Measurements from ENCODE around the gene BICDL1. TPM values are rescaled to one million over a fixed set of nuclear protein-coding genes. Genes with fewer than 3 reads are reported as not detected.

Gene BICDL1
- total RNA-seq, 1 experiment from 2014 or later, result 0.80 TPM

- DNase-seq (ENCODE audit: low read depth), result no peak
Measured at GRCh38 chr12:120125792-120126634, 137.0 kb downstream of the BICDL1 start.

DNA sequence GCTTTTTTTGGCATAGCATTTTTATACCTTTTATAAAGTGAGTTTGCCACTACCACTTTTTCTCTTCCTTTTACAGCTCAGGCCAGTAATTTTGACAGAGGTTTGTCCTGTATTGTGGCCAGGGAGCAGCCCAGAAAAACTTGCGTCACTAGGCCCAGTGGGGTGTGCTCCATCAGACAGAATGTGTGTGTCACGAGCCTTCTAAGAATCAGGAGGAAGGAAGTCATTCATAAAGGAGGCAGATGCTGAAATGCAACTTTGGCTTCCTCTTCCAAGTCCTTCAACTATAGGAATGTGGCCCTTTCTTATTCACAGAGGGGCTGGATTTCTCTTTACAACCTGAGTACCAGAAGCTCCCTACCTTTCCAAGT is 137.6 kb downstream of the BICDL1 start:
- no peak for DNase-seq (ENCODE audit: low read depth)

DNA sequence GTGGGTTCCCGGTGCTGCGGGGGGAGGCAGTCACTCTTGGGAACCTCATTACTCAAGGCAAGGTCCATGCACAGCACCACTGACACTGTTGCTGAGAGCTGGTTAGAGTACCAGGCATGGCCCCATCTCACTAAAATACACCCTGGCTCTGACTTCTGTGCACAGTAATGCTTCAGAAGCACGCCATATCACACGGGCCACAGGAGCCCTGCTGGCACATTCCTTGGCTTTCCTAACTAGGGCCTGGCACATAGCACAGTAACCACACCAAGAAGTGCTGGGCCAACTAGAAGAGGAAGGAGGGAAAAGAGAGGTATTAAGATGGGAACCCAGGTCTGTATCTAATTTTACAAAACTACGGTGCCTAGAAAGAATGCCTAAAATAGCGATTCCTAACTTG is 141.0 kb downstream of the BICDL1 start:
- DNase-seq (ENCODE audit: low read depth), result no peak

- no peak for DNase-seq (ENCODE audit: low read depth)
Measured at GRCh38 chr12:120131116-120131515, 142.1 kb downstream of the BICDL1 start.

DNA sequence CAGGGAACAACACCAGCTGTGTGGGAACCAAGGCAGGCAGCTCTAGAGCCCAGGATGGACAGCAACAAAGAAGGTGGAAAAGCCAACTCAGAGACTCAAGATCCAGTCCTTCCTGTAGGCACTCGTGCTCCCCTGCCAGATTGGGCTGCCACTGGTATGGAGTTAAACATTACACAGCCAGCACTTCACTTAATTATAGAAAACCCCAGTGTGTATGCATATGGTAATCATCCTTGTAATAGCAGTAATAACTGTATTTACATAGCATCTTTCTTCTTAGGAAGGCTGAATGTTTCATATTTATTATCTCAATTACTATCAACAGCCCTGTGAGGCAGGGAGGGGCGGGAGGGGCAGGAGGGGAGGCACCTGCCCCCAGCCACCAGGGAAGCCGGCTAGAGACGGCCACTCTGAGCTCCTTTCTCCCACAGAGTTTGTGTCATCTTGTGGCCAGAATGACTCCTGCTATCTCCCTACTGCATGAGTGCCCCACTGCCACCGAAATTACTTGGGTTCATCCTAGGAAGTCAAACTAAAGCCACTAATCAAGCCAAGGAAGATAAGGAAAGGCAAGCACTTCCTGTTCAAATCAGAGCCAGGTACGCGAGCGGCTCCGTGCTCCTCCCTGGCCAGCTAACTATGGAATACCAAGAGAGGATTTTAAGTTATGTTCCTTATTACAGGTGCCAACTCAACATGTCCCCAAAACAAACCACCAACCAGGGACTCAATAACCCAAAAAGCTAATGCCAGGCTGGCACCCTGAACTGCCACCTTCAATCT is 143.2 kb downstream of the BICDL1 start:
- DNase-seq (ENCODE audit: low read depth), result no peak

GRCh38 chr12:120132863-120133385 is 143.9 kb downstream of the BICDL1 start:
- DNase-seq (ENCODE audit: low read depth), result no peak

DNA sequence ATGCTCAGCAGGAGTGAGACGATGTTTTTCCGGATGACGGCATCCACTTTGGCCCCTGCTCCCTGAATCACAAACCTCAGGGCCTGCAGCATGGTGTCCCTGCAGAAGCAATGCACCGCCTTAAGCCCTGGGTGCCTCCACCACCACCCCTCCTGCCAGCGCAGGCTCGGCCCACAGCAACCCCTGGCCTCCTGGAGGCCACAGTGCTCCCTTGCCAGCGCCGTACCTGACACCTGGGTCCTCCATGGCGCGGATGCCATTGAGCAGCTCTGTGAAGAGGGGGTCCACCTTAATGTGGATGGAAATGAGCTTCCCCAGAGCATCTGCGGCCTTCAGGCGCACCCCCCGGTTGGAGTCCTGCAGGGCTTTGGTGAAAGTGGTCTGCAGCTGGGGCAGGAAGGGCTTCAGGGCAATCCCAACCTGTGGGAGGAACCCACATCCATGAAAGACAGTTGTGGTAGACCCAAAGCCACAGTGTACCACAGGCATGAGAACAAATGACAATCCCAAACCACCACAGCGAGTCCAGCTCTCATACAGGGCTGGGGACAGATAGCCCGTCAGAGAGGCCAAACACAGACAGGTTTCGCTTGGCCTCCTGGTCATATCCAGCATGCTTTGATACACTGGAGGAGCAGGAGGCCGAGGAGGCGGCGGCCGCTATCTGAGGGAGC is 145.4 kb downstream of the BICDL1 start:
- no peak for DNase-seq (ENCODE audit: low read depth)

DNA sequence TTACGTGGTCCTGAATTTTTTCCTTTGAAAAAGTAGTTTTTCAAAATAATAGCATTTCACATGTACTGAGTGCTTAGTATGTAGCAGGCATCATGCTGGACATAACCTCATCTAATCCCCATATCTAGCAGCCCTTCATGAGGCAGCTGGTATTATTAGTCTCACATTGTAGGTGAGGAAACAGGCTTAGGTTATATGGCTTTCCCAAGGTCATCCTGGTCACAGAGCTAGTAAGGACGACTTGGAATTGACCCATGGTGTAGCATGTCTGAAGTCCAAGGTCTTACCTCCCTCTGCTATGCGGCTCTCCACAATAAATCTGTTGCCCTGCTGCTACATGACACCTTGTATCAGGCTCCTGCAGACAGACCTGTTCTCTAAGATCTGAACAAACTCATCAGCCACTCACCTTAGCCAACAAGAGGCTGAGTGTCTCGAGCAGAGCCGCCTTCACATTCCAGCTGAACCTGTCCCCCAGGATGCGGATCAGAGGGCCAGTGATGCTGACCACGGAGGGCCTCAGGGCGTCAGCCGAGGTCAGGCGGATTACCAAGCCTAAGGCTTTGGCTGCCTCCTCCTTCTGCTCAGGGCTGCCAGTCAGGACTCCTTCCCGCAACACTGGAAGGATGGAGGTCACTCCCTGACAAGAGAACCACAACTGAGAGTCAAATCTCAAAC is 147.2 kb downstream of the BICDL1 start:
- no peak for DNase-seq (ENCODE audit: low read depth)

GRCh38 chr12:120137833-120138232 is 148.8 kb downstream of the BICDL1 start:
- no peak for DNase-seq (ENCODE audit: low read depth)

GRCh38 chr12:120138366-120138765 is 149.3 kb downstream of the BICDL1 start:
- no peak for DNase-seq (ENCODE audit: low read depth)

GRCh38 chr12:120139958-120140357 is 150.9 kb downstream of the BICDL1 start:
- DNase-seq (ENCODE audit: low read depth), result no peak

DNA sequence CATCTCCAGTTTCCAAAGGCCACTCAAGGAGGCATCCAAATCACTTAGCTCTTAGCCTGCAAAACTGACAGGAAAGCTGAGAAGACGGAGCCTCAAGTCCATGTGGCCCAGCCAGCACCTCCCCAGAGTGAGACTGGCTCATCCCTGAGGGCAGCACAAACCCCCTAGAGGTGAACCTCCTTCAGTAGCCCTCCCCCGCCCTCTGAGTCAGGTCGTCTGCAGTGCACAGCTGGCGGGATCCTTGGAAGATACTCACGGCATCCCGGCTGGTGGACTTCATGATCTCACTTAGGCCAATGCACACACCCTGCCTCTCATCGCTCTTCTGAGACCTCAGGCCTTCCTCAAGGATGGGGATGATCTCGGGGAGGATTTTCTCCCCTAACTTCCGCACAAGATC is 151.6 kb downstream of the BICDL1 start:
- DNase-seq (ENCODE audit: low read depth), result no peak

GRCh38 chr12:120141336-120141735 is 152.3 kb downstream of the BICDL1 start:
- no peak for DNase-seq (ENCODE audit: low read depth)

GRCh38 chr12:120142231-120142877 is 153.3 kb downstream of the BICDL1 start:
- DNase-seq (ENCODE audit: low read depth), result no peak

Other genes starting within 250 kb of the BICDL1 start
- 20.6 and 21.1 TPM in 2 replicates for gene CIT, start 111.9 kb upstream of the BICDL1 start, total RNA-seq (2014; rRNA removed; shearing (Covaris generic))
- gene RAB35, start 127.5 kb downstream of the BICDL1 start, total RNA-seq (2014; rRNA removed; shearing (Covaris generic)), result 23.3 and 31.7 TPM in 2 replicates
- 106 and 117 TPM in 2 replicates for gene GCN1, start 205.5 kb downstream of the BICDL1 start, total RNA-seq (2014; rRNA removed; shearing (Covaris generic))
- gene RPLP0, start 211.9 kb downstream of the BICDL1 start, total RNA-seq (2014; rRNA removed; shearing (Covaris generic)), result 3,089 and 3,166 TPM in 2 replicates

All from Daoy (cell line).